GM19240 (cell line): ENCODE measurements around the gene PRTFDC1.
"Not testable (repeated sequence)": the region's sequence is repeated elsewhere in the genome, so short reads cannot be mapped to it uniquely, and the experiment has no call there.

Experiments
- DNase-seq: peaks from one replicate; pipeline ENCODE4 v3.0.0; 2011; ENCODE audit warnings: low spot score; ENCODE audit not compliant: insufficient read length

PRTFDC1 gene

DNA sequence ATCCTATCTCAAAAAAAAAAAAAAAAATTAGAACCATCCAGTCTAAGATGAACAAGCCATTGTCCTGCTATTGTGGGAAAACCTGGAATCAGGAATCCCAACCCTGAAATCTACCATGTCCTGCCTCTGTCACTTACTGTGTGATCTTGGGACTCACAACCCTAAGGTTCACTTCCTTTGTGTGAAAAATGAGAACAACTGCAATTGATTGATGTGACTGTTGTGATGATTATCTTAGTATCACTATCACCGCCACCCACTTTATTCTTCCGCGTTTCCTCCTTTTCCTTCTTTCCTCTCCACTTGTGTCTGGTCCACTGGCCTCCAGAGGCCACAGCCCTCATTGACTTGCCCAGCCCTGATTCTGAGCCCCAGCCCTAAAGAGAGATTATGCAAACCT lies 12.6 kb upstream of the PRTFDC1 start:
- no peak for DNase-seq

DNA sequence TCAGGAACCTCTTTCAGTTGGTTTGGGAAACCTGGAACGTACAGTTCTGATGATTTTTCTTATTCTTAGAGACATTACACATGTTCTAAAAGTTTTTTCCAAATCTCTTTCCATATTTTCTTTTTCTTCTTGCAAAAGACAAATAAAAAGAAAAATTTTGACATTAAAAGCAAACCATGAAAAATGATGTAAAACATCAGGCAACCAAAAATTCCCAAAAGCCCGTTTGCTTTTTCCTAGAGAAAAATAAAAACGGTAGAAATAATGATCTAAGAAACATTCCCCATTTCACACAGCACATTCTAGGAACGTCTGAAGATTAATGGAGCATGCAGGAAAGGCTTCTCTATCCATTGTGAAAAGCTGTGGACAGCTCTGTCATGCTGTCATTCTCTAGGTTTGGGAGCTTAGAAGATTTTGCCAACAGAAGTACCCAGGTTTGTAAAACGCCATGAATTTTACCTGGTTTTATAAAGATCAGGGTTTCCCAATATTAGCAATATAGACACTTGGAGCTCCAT lies 11.2 kb upstream of the PRTFDC1 start:
- DNase-seq = no peak

GRCh38 chr10:24962995-24963394 lies 10.6 kb upstream of the PRTFDC1 start:
- no peak for DNase-seq

DNA sequence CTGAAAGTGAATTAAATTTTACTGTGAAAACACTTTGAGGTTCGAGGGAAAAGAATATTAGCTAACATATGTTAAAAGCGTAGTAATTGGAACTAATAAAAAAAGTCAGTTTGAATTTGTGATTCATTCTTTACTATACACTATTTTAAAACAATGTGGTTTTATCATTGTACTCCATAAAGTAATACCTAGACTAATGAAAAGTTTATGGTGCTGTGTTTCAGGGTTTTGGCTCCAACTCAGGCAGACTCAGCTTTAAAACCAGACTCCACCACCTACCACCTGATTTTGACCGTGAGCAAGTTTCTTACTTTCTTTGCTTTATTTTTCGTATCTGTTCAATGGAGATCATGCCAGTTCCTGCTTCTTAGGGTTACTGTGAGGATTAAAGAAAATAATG lies 9.2 kb upstream of the PRTFDC1 start:
- DNase-seq = no peak

DNA sequence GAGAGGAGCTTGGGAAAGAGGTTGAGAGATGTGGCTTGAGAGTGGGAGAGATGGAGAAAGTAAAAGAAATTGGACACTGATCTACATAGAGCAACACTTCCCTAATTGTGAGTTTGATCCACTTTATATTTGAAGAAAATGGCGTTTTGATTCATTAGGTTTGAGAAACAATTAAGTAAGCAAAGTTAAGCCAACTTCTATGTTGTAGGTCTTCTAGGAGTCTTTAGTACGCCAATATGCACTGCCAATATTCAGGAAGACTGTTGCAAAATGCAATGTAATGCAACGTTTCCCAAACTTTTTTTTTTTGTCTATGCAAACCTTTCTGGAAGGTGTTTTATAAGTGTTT lies 7.0 kb upstream of the PRTFDC1 start:
- DNase-seq = no peak

DNA sequence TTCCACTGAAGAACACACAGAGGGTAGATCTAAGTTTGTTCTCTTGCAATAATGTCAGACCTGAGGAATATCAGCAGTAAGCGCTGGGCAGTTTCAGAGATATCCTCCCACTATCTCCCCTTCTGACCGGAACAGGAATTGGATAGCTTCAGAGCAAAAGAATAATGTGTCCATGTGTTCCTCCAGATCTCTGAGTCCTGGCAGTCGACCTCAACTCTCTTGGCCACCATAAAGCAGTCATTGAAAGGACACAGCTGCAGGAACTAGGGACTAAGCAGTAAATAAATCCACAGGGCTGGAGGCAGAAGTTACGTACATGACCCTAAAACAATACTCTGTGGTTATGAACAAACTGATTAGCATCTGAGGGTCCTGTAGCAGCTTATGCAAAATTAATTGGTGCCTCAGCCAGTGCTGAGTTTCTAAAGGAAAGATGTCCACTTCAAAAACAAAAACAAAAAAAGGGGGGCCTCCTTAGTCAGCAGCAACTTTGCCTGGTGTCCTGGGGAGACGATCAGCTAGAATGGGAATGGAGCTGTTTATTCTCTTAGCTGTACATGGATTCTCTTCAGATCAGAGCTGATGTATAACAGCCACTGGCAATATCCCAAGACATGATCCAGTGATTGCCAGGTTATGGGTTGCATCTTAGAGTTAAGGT lies 6.4 kb upstream of the PRTFDC1 start:
- no peak for DNase-seq

GRCh38 chr10:24958091-24958720 lies 5.8 kb upstream of the PRTFDC1 start:
- DNase-seq = no peak

DNA sequence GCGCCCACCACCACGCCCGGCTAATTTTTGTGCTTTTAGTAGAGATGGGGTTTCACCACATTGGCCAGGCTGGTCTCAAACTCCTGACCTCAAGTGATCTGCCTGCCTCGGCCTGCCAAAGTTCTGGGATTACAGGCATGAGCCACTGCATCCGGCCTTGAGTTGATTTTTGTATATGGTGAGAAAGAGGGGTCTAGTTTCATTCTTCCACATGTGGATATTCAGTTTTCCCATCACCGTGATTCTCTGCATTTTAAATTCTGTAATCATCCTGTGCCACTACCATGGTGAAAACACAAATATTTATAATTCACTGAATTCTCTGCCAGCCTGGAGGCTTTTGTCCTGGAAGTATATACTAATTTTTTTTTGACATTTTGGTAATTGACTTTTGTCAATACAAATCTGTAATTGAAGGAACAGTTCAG lies 5.2 kb upstream of the PRTFDC1 start:
- DNase-seq = not testable (repeated sequence)

GRCh38 chr10:24953675-24954074 lies 1.3 kb upstream of the PRTFDC1 start:
- DNase-seq = no peak

DNA sequence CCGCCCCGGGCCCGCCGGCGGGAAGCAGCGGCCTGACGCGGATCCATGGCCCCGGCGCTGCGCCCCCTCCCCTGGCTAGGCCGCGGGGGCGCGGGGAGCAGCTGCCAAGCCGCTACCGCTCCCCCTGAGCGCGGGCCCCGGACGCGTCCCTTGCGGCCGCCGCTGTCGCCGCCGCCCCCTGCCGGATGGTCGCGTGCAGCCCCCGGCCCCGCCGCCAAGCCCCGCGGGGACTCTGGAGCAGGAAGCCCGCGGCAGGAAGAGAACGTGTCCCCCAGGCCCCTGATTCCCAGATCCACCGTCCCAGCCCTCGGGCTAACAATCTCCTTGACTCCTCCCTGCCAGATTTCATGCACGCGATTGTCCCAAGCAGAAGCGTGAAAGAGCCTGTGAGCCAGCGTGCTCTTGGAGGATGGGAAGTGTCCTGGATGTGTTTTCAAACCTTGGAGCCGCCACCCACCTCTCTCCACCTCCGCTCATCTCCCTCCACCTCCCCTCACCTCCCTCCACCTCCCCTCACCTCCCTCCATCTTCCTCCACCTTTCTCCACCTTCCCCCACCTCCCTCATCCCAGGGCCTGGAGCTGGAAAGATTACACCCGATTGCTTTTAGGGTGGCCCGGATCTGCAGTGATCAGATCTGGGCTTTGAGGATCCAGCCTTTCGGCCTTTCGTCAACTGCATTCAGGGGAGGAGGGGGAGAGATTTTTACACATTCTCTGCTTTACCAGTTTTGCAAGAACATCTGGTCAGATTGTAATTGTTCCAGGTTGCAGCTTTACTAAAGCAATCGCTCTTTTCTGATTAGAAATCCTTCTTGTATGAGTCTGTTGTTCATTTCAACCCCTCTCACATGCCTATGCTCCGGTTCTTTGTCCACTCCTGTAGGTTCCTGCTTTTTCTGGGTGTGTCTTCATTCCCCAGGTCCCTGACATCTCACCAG lies 570 bp upstream of the PRTFDC1 start:
- DNase-seq = no peak

DNA sequence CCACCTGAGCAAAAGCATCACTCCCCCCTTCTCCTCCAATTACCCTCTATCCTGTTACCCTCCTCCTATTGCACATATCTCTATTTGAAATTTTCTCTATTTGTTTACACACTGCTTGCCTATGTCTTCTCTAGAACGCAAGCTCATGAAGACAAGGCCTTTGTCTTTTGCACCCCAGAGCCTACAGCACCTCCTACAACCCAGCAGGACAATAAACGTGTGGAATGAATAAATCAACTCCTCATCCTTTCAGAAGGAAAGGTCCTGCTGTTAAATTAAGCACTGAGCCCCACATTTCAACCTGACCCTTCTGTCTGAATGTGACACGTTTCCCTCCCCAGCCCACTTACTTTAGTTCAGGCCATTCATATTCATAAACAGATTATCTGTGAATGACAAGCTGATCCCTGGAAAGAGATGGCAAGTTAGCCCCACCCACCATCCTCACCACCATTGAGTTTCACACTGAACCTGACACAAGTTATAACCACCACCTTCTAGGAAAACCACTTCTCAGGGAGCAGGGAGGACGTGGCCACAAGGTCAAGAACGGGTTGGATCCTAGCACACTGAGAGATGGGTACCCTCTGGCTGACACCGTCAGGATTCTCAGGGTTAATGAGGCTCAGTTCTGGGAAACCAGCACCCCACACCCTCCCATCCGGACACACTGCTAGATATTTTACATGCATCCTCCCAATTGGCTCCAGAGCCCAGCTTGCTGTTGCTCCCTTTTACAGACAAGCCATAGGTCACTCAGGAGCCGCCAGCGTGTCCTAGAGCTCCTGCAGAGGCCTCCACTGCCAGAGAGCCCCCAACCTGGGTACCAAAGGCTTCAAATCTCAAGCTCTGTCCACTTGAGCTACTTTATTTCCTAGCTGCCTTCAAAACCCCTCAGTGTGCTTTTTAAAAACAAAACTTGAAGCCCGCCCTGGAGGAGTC lies 934 bp downstream of the PRTFDC1 start:
- DNase-seq = no peak

DNA sequence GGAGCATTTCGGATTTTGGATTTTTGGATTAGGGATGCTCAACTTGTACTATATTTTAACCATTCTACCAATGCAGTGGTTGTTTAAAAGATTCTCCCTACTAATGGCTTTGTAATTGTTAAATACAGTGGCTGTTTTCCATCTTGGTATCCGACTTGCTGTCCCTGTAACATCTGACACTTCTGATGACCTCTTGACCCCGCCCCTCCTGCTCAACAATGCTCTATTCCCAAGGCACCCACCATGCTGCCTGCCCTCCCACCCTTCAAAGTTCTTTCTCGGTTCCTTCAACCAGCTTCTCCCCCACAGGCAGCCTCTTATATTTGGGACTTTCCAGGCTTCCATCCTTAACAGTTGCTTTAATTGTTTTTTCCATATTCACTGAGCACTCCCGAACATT lies 2.0 kb downstream of the PRTFDC1 start:
- DNase-seq = no peak

GRCh38 chr10:24949616-24950015 lies 2.8 kb downstream of the PRTFDC1 start:
- DNase-seq = no peak

- DNase-seq = no peak
These were observed 4.9 kb downstream of the PRTFDC1 start for GRCh38 chr10:24947304-24948097.

- DNase-seq = no peak
These were observed 7.7 kb downstream of the PRTFDC1 start for GRCh38 chr10:24944512-24945255.

- no peak for DNase-seq
These were observed 13.9 kb downstream of the PRTFDC1 start for GRCh38 chr10:24938525-24938924.

- no peak for DNase-seq
These were observed 14.3 kb downstream of the PRTFDC1 start for GRCh38 chr10:24938076-24938475.

DNA sequence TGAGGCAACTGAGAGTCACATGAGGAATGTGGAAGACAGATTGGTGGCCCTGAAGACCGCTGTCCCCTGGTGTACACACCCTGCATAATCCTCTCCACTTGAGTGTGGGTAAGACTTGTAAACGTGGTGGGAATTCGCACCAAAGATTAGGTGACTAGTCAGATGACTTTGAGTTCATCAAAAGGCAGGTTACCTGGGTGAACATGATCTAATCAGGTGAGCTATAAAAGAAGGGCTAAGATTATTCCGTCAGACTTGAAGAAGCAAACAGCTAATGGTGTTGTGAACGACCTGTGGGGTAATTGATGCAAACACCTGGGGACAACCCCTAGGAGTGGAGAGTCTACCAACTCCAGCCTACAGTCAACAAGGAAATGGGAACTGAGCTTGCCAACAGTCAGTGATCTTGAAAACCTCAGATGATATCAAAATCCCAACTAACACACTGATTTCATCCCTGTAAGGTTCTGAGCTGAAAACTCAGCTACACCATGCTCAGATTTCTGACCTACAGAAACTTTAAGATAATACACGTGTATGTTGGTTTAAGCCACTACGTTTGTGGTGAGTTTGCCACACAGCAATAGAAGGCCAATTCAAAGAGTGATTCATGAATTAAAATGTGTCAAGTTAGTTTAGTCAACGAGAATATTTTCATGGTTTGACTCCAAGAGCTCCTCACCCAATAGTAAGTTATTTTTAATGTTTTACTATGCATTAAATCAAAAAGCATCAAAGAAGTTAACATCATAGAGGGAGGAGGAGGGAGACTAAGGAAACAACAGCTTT lies 16.7 kb downstream of the PRTFDC1 start:
- DNase-seq = no peak

DNA sequence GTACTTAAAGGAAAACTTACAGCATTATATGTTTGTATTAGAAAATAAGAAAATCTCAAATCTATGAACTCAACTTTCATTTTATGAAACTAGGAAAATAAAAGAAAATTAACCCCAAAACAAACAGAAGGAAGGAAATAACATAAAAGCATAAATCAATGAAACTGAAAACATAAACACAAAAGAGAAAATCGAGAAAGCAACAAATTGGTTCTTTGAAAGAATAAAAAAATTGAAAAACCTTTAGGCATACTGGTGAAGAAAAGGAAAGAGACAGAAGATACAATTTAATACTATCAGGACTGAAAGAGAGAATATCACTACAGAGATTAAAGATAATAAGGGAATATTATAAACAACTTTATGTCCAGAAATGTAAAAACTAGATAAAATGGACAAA lies 21.2 kb downstream of the PRTFDC1 start:
- DNase-seq = no peak
